A549 (cell line): ENCODE data around the gene CLRN2. TPM values are rescaled to one million over a fixed set of nuclear protein-coding genes. Genes with fewer than 3 reads are reported as not detected.

Experiments
- ATAC-seq, 2 experiments: fragments of 200-7000 bp in 1 of 2; fragments of >200 bp in 1 of 2; cut with Nextera tagmentation in 1 of 2; cut with Tn5 transposase in 1 of 2; 3 replicates each; pipeline versions ENCODE4 v1.8.0 to v1.9.1; 2018 to 2020; ENCODE audit warnings: mild to moderate bottlenecking in 1 of 2, moderate library complexity in 1 of 2
- CTCF ChIA-PET: fragments of 300-600 bp; sonication (Branson Sonifier 250); formaldehyde crosslinking; extraction: SDS; loops from one replicate; lab custom pipeline; 2021; ENCODE audit warnings: antibody characterized with exemption, inconsistent platforms; lab: Yijun Ruan, JAX
- POLR2A ChIA-PET: fragments of 350-600 bp; formaldehyde crosslinking; extraction: SDS; loops from one replicate; lab custom pipeline; 2021; ENCODE audit warnings: antibody characterized with exemption, inconsistent platforms; lab: Yijun Ruan, JAX
- DNase-seq, 2 experiments: peaks; one replicate each; pipeline versions ENCODE4 v3.0.0 to v3.0.0-alpha.2; 2011 to 2016; ENCODE audit warnings: low read depth in 1 of 2, low spot score in 1 of 2
- FAIRE-seq: peaks from 2 replicates; lab custom pipeline; 2011; peaks lifted over from hg19 to GRCh38; lab: Jason Lieb, UNC
- H3K27ac ChIP-seq, 2 experiments: fragments of >200 bp; sonication (Bioruptor Twin); formaldehyde crosslinking; 3 replicates each; pipeline ENCODE4 v1.5.1; 2016 to 2017
- H3K4me1 ChIP-seq: fragments of >200 bp; sonication (Bioruptor Twin); formaldehyde crosslinking; 3 replicates; pipeline ENCODE4 v1.6.1; 2016
- H3K4me2 ChIP-seq: fragments of >200 bp; sonication (Bioruptor Twin); formaldehyde crosslinking; 3 replicates; pipeline ENCODE4 v1.6.1; 2016
- H3K4me3 ChIP-seq: fragments of >200 bp; sonication (Bioruptor Twin); formaldehyde crosslinking; 3 replicates; pipeline ENCODE4 v1.5.1; 2016
- H3K9me3 ChIP-seq: fragments of >200 bp; sonication (Bioruptor Twin); formaldehyde crosslinking; 3 replicates; pipeline ENCODE4 v1.6.1; 2016
- CBX2 ChIP-seq: fragments of 200-600 bp; sonication (generic); IDR thresholded peaks from 2 replicates; pipeline ENCODE4 v1.6.1; 2016; ENCODE audit warnings: low read depth, mild to moderate bottlenecking, borderline replicate concordance
- CBX8 ChIP-seq: fragments of 200-600 bp; sonication (generic); IDR thresholded peaks from 2 replicates; pipeline ENCODE4 v1.6.1; 2016
- EHF ChIP-seq: fragments of 250-450 bp; sonication (Bioruptor Pico); IDR thresholded peaks from 2 replicates; pipeline ENCODE4 v1.5.0; 2020; ENCODE audit warnings: mild to moderate bottlenecking
- EHMT2 ChIP-seq: fragments of 200-600 bp; sonication (generic); IDR thresholded peaks from 2 replicates; pipeline ENCODE4 v1.6.1; 2016; ENCODE audit warnings: antibody characterized with exemption, low read depth, mild to moderate bottlenecking, moderate library complexity
- EP300 ChIP-seq, 2 experiments: fragments of >200 bp; sonication (Bioruptor Twin); formaldehyde crosslinking; IDR thresholded peaks; 2 replicates in 1 of 2; 3 replicates in 1 of 2; pipeline ENCODE4 v1.6.1; 2016 to 2017
- GATA3 ChIP-seq: IDR thresholded peaks from 2 replicates; pipeline ENCODE4 v1.6.1; 2012; ENCODE audit warnings: borderline replicate concordance
- HOXB5 ChIP-seq: fragments of 250-450 bp; sonication (Bioruptor Pico); IDR thresholded peaks from 2 replicates; pipeline ENCODE4 v1.5.0; 2020; ENCODE audit warnings: mild to moderate bottlenecking, moderate library complexity
- JUNB ChIP-seq: fragments of >200 bp; sonication (Bioruptor Twin); formaldehyde crosslinking; IDR thresholded peaks from 2 replicates; pipeline ENCODE4 v1.6.1; 2016
- KDM1A ChIP-seq: fragments of 200-600 bp; sonication (generic); IDR thresholded peaks from 2 replicates; pipeline ENCODE4 v1.6.1; 2016; ENCODE audit warnings: low read depth, mild to moderate bottlenecking
- MAFK ChIP-seq: fragments of 450-650 bp; IDR thresholded peaks from 2 replicates; pipeline ENCODE4 v1.6.1; 2014; ENCODE audit not compliant: partially characterized antibody
- MAZ ChIP-seq: fragments of 150-350 bp; IDR thresholded peaks from 2 replicates; pipeline ENCODE4 v1.6.1; 2014; ENCODE audit warnings: antibody characterized with exemption, low read depth, low read length, borderline replicate concordance
- NFE2L2 ChIP-seq: fragments of 150-350 bp; conservative IDR thresholded peaks from 2 replicates; pipeline ENCODE4 v1.6.1; 2014; ENCODE audit warnings: low read length
- NPAS2 ChIP-seq: fragments of 250-450 bp; sonication (Bioruptor Pico); IDR thresholded peaks from 2 replicates; pipeline ENCODE4 v1.8.0; 2022; ENCODE audit warnings: mild to moderate bottlenecking, moderate library complexity, borderline replicate concordance
- NR3C1 ChIP-seq: fragments of >200 bp; sonication (Bioruptor Twin); formaldehyde crosslinking; IDR thresholded peaks from 3 replicates; pipeline ENCODE4 v1.6.1; 2017
- PHF8 ChIP-seq: fragments of 200-600 bp; sonication (generic); IDR thresholded peaks from 2 replicates; pipeline ENCODE4 v1.6.1; 2016; ENCODE audit warnings: low read depth, mild to moderate bottlenecking, antibody characterized with exemption, moderate library complexity, borderline replicate concordance
- POLR2A ChIP-seq: IDR thresholded peaks from 2 replicates; pipeline ENCODE4 v1.6.1; 2012; ENCODE audit warnings: mild to moderate bottlenecking, low read length
- POLR2AphosphoS2 ChIP-seq: conservative IDR thresholded peaks from 2 replicates; pipeline ENCODE4 v1.6.1; 2012; ENCODE audit warnings: low read length, improper control_type of control experiment, inconsistent platforms
- RFX5 ChIP-seq: fragments of 450-650 bp; IDR thresholded peaks from 2 replicates; pipeline ENCODE4 v1.7.1; 2014; ENCODE audit warnings: antibody characterized with exemption, mild to moderate bottlenecking, moderate library complexity
- SREBF2 ChIP-seq: fragments of 450-650 bp; IDR thresholded peaks from 2 replicates; pipeline ENCODE4 v1.6.1; 2014; ENCODE audit warnings: mild to moderate bottlenecking, moderate library complexity
- TFCP2L1 ChIP-seq: fragments of 250-450 bp; sonication (Bioruptor Pico); IDR thresholded peaks from 2 replicates; pipeline ENCODE4 v1.5.0; 2021; ENCODE audit warnings: mild to moderate bottlenecking
- TP53 ChIP-seq: fragments of 250-450 bp; sonication (Bioruptor Pico); IDR thresholded peaks from 2 replicates; pipeline ENCODE4 v1.5.0; 2021; ENCODE audit warnings: mild to moderate bottlenecking, moderate library complexity
- ZC3H11A ChIP-seq: fragments of 450-650 bp; IDR thresholded peaks from 2 replicates; pipeline ENCODE4 v1.6.1; 2014; ENCODE audit warnings: antibody characterized with exemption, mild to moderate bottlenecking
- ZFP36 ChIP-seq: fragments of 450-650 bp; IDR thresholded peaks from 2 replicates; pipeline ENCODE4 v1.6.1; 2014; ENCODE audit warnings: borderline replicate concordance; ENCODE audit not compliant: partially characterized antibody
- ZNF302 ChIP-seq: fragments of 250-450 bp; sonication (Bioruptor Pico); IDR thresholded peaks from 2 replicates; pipeline ENCODE4 v1.9.0; 2021; ENCODE audit warnings: inconsistent platforms, mild to moderate bottlenecking, moderate library complexity
- WGBS: methylation state at CpG from one replicate; pipeline ENCODE4 v1.1.6; 2017; ENCODE audit errors: missing lambda C conversion rate; 5-methylcytosine and 5-hydroxymethylcytosine counted together
- polyA plus RNA-seq, 4 experiments: library from polyadenylated mRNA; depleted of rRNA in 3 of 4; stranded (reverse); fragments of >200 nt; fragmentation: RNase III in 1 of 4; extraction: RNeasy Plus Mini Kit Qiagen cat#74134 plus additional on column Dnase treatment in 1 of 4; gene quantifications; 2 replicates in 3 of 4; 3 replicates in 1 of 4; pipeline ENCODE4 v1.2.3, GENCODE V29; 2011 to 2017
- TF ChIP-seq, protein P1 (sequence below): fragments of >200 bp; sonication (Bioruptor Twin); formaldehyde crosslinking; IDR thresholded peaks from 2 replicates; pipeline ENCODE4 v1.6.1; 2016
- TF ChIP-seq, protein P2 (sequence below): IDR thresholded peaks from 2 replicates; pipeline ENCODE4 v1.6.1; 2012
- TF ChIP-seq, protein P3 (sequence below): fragments of 250-450 bp; sonication (Bioruptor Pico); IDR thresholded peaks from 2 replicates; pipeline ENCODE4 v1.5.0; 2021; ENCODE audit warnings: mild to moderate bottlenecking, moderate library complexity, borderline replicate concordance
- TF ChIP-seq, protein P4 (sequence below): fragments of 250-450 bp; sonication (Bioruptor Pico); IDR thresholded peaks from 2 replicates; pipeline ENCODE4 v1.5.0; 2020; ENCODE audit warnings: low read depth, mild to moderate bottlenecking, moderate library complexity

Gene CLRN2
- polyA plus RNA-seq, 2 of the 4 experiments (the other 2 are of a cell fraction), result not detected

DNA sequence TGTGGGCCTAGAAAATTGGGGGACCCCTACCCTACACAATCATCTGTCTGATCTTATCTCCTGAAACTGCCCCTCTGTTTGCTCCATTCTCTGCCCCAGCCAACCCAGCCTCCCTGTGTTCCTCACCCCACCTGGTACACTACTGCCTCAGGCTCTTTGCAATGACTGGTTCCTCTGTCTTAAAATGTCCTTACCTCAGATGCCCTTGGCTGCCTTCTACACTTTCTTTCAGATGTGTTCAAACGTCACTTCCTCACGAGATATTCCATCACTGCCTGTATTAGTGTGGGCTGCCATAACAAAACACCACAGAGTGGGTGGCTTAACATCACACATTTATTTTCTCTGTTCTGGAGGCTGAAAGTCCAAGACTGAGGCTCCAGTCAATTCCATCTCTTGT, 32.2 kb upstream of the CLRN2 start:
- CTCF ChIA-PET, result no interaction called here
- TF ChIP-seq POLR2A, result no peak
- TF ChIP-seq, protein P1, sequence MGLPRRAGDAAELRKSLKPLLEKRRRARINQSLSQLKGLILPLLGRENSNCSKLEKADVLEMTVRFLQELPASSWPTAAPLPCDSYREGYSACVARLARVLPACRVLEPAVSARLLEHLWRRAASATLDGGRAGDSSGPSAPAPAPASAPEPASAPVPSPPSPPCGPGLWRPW, result no peak
- no peak for TF ChIP-seq MAFK
- TF ChIP-seq TP53 (CRISPR knock-in tag), result no peak
- TF ChIP-seq, protein P2, sequence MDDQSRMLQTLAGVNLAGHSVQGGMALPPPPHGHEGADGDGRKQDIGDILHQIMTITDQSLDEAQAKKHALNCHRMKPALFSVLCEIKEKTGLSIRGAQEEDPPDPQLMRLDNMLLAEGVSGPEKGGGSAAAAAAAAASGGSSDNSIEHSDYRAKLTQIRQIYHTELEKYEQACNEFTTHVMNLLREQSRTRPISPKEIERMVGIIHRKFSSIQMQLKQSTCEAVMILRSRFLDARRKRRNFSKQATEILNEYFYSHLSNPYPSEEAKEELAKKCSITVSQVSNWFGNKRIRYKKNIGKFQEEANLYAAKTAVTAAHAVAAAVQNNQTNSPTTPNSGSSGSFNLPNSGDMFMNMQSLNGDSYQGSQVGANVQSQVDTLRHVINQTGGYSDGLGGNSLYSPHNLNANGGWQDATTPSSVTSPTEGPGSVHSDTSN, result no peak
- TF ChIP-seq CBX2, result no peak
- no peak for TF ChIP-seq HOXB5 (CRISPR knock-in tag)
- no peak for TF ChIP-seq POLR2AphosphoS2
- TF ChIP-seq NR3C1, result no peak
- TF ChIP-seq NPAS2 (CRISPR knock-in tag), result no peak
- TF ChIP-seq ZC3H11A, result no peak
- TF ChIP-seq, protein P3, sequence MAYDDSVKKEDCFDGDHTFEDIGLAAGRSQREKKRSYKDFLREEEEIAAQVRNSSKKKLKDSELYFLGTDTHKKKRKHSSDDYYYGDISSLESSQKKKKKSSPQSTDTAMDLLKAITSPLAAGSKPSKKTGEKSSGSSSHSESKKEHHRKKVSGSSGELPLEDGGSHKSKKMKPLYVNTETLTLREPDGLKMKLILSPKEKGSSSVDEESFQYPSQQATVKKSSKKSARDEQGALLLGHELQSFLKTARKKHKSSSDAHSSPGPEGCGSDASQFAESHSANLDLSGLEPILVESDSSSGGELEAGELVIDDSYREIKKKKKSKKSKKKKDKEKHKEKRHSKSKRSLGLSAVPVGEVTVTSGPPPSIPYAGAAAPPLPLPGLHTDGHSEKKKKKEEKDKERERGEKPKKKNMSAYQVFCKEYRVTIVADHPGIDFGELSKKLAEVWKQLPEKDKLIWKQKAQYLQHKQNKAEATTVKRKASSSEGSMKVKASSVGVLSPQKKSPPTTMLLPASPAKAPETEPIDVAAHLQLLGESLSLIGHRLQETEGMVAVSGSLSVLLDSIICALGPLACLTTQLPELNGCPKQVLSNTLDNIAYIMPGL, result no peak
- no peak for TF ChIP-seq SREBF2
- TF ChIP-seq CBX8, result no peak
- no peak for TF ChIP-seq NFE2L2
- no peak for TF ChIP-seq GATA3
- TF ChIP-seq ZNF302 (CRISPR knock-in tag), result no peak
- TF ChIP-seq EHMT2, result no peak
- TF ChIP-seq, all 56 proteins: peak for 0
- FAIRE-seq, result no peak
- DNase-seq, result no peak
- POLR2A ChIA-PET, result no interaction called here
- ATAC-seq, result no peak
- WGBS, result 83% methylated on average over 2 of the region's 2 CpGs
- Histone ChIP-seq H3K4me1 (no peaks in the 10 kb centered on the region), H3K27ac (no peak overlapping the region), H3K4me3 (no peak overlapping the region), H3K9me3 (no peaks in the 10 kb centered on the region), H3K4me2 (no peak overlapping the region)

DNA sequence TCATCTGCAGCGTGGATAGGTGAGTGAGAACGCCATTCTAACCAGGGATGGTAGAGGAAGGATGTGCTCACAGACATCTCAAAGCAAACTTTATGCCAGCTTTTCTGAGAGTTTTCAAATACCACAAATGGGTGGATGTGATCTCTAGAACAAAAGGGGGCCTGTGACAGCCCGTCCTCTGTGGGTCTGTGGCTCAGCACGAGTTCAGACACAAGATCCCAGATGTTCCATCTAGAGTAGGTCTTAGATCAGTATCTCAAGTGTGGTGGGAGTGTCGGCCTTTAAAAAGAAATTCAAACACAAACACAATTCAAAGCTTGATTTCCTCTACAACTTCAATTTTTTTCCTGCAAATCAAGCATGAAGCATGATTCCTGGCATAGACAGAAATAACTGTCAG, 25.8 kb upstream of the CLRN2 start:
- FAIRE-seq, result no peak
- TF ChIP-seq, protein P4, sequence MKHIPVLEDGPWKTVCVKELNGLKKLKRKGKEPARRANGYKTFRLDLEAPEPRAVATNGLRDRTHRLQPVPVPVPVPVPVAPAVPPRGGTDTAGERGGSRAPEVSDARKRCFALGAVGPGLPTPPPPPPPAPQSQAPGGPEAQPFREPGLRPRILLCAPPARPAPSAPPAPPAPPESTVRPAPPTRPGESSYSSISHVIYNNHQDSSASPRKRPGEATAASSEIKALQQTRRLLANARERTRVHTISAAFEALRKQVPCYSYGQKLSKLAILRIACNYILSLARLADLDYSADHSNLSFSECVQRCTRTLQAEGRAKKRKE (CRISPR knock-in tag), result no peak
- no peak for TF ChIP-seq SREBF2
- TF ChIP-seq RFX5, result no peak
- TF ChIP-seq JUNB, result no peak
- no peak for TF ChIP-seq EP300 (IDR thresholded peaks at IDR 0.05)
- no peak for TF ChIP-seq CBX8
- no peak for TF ChIP-seq MAZ
- no peak for TF ChIP-seq PHF8
- TF ChIP-seq ZFP36, result no peak
- no peak for TF ChIP-seq EHF (CRISPR knock-in tag)
- TF ChIP-seq KDM1A, result no peak
- TF ChIP-seq TFCP2L1 (CRISPR knock-in tag), result no peak
- Histone ChIP-seq H3K4me1 (peaks cover 7% of the 10 kb centered on the region), H3K4me2 (no peak overlapping the region), H3K4me3 (no peak overlapping the region), H3K27ac (no peak overlapping the region), H3K9me3 (no peaks in the 10 kb centered on the region)
- POLR2A ChIA-PET, result no interaction called here
- no peak for DNase-seq
- no peak for ATAC-seq
- CTCF ChIA-PET, result no interaction called here
- WGBS, result 91% methylated on average over 5 of the region's 5 CpGs
